ENCODE measurements around the gene GNAQ.
A peak's percentile ranks its signal among the peaks of the same experiment; 100 is the strongest.
"Not testable (repeated sequence)": the region's sequence is repeated elsewhere in the genome, so short reads cannot be mapped to it uniquely, and the experiment has no call there.

GNAQ gene

DNA sequence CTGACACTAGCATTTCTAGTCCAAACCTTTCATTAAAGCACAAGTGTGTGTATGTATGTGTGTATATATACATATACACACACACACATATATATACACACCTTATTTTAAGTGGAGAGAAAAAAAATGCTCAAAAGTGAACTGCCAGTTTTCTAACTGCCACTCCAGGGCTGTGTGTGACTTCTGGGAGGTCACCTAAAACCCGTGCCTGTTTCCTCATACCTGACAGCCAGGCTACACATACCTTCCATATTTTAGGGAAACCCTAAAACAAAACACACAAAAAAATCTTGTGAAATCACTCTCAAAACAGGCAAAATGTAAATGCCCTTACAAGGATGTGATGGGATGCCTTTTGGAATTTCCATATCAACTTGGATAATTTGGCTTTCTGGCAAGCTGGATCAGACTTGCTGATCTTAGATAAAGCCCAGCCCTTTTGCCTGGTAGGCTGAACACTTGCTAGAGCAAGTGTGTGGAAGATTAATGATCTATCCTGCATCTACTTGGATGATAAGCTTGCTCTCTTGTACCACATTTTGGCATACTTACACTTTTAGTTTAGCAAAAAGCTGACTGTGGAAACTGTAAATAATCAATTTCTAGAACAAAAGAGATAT lies 127.8 kb downstream of the GNAQ start:
- DNase-seq (ENCODE audit: low spot score) = no peak

DNA sequence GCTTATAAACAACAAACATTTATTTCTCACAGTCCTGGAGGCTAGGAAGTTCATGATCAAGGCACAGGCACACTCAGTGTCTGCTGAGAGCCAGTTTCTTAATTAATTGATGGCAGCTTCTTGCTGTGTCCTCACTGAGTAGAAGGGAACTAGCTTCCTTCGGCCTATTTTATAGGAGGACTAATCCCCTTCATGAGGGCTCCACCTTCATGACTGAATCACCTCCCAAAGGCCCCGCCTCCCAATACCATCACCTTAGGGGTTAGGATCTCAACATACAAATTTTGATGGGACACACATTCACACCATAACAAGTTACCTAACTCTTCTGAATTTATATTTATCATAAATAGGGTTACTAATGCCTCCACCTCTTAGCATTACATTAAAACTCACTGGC lies 129.8 kb downstream of the GNAQ start:
- DNase-seq (ENCODE audit: low spot score) = no peak

DNA sequence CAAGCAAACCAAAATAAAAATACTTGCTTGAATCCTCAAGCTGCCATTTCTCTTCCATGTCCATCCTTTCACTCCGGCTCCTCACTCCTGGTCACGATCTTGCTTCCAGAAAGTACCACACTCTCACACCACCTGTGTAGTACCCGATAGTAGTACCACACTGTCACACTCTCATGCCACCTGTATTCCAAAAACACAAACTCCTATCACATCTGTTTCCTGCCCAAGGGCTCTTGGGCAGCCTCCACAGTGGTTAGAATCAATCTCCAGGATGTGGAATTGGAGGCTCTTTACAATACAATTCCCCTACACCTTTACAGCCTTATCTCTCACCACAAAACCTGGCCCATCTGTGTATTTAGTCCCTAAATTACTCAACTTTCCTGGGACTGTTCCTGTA lies 130.6 kb downstream of the GNAQ start:
- DNase-seq (ENCODE audit: low spot score) = no peak

DNA sequence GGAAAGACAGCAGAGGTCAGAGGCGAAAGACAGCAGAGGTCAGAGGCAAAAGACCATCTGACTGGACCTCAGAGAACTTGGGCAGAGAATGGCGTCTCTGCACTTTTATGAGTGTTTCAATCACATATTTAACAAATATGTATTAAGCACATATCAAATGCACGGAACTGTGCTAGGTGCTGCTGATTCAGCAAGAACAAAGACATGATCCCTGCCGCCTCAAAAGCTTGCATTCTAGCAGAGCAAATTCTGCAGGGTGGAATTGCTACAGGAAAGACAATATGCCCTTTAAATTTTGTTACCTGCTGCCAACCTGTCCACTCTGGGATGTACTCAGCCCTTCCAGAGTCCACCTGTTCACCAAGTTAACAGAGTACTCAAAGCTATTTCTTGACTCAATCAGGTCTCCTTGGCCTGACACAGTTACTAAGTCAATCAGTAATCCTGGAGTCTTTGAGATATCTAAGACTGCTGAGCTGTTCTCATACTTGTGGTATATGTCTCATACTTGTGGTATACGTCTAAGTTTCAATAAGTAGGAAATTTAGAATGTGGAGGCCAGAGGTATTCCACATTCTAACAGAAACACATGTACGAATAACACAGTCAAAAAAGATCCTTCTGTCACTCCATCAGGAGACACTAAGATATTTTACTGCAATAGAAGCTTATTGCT lies 131.8 kb downstream of the GNAQ start:
- no peak for DNase-seq (ENCODE audit: low spot score)

DNA sequence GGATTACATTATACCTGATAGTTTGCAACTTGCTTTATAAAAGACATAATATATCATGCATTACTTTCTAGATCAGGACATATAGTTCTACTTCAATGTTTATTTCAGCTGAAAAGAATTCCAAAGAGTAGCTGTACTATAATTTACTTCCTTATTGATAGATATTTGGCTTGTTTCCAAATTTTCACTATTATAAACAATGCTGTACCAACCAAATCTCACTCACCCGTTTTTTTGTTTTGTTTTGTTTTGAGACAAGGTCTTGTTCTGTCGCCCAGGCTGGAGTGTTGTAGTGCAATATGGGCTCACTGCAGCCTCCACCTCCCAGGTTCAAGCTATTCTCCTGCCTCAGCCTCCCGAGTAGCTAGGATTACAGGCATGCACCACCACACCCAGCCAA lies 132.7 kb downstream of the GNAQ start:
- DNase-seq (ENCODE audit: low spot score) = no peak

DNA sequence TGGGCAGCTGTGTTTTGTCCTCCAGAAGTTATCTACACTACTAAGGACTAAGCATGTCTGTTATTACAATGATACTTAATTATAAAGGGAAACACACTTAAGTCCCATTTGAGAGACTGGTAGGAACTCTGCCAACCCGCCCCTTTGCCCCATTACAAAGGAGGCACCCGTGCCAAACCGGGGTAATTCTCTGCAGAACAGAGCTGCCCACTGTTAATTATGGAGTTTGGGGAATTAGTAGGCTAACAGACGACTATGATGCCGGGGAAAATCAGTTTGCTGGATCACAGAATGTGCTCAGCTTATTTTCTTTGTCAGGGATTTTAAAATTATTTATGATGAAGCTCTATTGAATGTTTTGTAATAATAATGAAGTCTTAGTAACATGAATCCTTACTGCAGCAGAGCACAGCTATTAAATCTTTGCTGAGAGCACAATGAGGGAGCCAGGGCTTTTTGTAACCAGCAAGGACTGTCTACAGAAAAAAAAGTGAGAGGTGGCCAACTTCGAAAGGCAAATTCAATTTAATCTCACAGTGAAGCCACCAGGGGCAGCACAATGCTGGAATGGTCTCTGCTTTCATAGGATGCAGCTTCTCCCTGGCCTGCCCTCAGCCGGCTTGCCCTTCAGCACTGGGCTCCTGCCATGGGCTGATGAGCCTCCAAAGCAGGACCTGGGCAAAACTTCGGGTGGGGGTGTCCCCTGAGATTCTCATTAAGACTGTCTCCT lies 134.5 kb downstream of the GNAQ start:
- no peak for DNase-seq (ENCODE audit: low spot score)

DNA sequence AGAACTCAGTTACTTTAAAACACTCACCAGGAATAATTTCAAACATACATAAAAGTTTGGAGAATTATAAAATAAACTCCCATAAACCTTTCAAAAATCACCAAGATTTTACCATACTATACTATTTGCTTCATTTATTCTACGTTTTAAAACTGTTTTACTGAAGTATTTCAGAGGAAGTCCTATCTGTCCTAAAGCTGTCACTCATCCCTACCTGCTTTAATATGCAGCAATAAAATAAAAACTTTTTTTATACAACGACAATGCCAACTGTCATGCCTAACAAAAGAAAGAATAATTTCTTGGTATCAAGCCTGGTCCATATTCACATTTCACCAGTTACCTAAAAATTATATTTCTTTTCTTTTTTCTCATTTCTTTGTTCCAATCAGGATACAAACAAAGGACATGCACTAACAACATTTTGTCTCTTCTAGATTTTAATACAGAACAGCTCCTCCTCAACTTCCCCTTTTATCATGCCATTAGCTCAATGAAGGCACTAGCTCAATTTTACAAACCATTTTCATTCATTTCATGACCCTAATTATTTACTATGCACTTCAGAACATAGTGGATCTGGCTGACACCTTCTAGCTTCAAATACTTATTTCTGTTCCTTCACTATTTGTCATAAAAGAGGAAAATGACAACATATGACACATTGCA lies 135.2 kb downstream of the GNAQ start:
- no peak for DNase-seq (ENCODE audit: low spot score)

DNA sequence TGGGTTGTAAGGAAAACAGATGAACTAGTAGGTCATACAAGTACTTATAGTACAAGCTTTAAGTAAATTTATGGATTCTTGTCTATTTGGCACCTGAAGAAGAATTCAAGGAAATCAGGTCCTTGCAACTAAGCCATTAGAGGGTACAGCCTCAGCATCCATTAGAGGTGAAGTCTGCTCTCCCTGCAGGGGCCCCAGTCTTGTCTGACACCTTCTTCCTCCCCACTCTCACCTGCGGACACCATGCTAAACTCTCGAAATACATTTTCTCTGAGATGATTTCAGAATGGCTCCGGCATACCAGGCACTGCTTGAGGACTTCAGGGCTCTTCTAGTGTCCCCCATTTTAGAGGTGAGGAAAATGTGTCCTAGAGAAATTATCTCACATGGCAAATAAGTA lies 137.9 kb downstream of the GNAQ start:
- no peak for DNase-seq (ENCODE audit: low spot score)

DNA sequence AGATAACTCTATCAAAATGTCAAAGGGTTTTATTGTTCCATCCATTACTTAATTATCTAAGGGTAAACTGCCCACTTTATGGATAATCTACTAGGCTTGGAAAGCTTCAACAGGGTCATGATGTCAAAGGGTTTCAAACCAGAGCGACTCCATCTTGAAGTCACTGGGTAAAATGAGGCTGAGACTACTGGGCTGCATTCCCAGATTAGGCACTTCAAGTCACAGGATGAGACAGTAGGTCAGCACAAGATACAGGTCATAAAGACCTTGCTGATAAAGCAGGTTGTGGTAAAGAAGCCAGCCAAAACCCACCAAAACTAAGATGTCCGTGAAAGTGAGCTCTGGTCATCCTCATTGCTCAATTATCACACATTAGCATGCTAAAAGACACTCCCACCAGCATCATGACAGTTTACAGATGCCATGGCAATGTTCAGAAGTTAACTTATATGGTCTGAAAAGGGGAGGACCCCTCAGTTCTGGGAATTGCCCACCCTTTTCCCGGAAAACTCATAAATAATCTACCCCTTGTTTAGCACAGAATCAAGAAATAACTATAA lies 138.6 kb downstream of the GNAQ start:
- DNase-seq (ENCODE audit: low spot score) = no peak

DNA sequence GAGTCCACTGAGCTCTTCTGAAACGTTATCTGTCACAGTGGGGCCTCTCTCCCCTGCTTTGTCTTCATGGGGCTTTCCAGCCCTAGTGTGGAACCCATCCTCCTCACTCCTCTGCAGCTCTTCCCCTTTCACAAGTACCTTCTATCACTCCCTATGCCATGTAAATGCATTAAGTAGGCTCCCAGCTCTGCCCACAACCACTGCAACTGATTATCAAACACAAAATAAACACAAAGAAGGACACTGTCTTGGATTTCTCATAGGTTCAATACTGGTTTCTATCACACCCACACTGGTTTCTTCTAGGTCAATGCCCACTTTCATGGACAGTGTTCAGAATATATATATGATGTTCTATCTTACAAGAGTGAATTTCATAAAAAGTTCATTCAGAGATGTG lies 139.4 kb downstream of the GNAQ start:
- peak; percentile 81 for DNase-seq (ENCODE audit: low spot score)

DNA sequence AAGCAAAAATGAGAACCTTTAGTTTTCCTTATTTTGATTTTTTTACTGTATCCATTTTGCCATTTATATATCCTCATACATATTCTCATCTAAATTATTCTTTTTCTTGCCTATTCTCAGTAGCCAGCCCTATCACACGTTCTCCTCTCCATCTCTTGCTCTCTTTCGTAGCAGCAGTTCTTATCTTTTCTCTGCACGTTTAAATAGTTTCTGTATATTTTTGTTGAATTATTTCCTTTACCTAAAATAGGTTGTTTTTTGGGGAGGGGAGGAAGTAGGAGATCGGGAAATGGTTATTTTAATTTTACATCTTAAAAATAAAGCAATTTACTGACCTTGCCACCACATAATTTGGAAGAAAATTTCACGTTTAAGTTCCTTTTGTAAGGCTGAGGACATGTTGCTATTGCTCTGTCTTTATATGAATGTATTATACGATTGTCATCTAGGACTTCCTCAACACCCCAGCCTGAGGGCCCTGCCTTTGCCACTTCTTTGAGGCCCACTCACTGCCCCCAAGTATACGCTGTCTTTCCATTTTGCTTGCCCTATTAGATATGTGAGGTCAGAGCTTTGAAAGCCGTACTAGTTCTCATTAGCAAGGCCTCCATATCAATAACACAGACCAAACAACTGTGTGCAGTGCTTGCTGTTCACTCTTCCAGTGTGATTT lies 140.3 kb downstream of the GNAQ start:
- no peak for DNase-seq (ENCODE audit: low spot score)

DNA sequence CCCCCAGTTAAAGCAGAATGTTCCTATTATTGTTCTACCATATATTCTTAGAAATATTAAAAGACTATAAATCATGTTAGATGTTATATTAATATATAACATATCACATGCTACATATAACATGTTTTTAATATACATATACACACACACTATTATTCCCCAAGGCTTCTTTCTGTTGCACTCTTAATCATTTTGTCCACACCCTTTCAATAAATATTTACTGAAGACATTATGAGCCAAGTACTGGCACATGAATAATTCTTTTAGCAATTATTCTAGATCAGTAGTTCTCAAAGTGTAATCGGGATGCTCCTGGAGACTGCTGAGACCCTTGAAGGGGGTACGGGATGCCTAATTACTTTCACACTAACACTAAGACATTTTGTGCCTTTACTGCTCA lies 143.9 kb downstream of the GNAQ start:
- DNase-seq (ENCODE audit: low spot score) = no peak

DNA sequence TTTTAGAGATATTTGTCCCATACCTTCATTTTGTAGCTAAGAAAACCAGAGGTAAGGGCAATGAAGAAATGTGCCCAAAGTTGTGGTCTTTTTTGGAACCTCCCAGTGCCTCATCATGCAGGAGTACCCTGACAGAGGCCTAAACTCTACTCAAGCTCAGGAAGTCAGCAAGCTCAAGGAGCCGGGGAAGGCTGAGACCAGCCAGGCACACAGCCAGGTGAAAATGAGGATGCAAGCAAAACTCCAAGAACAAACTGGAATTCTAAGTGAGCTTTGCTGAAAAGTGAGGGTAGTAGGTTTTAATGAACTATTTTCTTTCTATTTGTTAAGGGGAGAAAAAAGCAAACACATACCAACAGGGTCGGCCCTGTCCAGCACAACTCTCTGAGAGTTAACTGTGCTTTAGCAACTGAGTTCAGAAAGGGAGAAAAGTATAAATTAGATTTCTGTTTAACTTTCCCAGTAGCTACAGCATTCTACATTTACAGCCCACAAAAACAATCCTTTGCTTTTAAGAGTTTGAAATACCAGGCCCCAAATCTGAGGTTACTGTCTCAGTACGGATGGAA lies 146.4 kb downstream of the GNAQ start:
- no peak for DNase-seq (ENCODE audit: low spot score)

DNA sequence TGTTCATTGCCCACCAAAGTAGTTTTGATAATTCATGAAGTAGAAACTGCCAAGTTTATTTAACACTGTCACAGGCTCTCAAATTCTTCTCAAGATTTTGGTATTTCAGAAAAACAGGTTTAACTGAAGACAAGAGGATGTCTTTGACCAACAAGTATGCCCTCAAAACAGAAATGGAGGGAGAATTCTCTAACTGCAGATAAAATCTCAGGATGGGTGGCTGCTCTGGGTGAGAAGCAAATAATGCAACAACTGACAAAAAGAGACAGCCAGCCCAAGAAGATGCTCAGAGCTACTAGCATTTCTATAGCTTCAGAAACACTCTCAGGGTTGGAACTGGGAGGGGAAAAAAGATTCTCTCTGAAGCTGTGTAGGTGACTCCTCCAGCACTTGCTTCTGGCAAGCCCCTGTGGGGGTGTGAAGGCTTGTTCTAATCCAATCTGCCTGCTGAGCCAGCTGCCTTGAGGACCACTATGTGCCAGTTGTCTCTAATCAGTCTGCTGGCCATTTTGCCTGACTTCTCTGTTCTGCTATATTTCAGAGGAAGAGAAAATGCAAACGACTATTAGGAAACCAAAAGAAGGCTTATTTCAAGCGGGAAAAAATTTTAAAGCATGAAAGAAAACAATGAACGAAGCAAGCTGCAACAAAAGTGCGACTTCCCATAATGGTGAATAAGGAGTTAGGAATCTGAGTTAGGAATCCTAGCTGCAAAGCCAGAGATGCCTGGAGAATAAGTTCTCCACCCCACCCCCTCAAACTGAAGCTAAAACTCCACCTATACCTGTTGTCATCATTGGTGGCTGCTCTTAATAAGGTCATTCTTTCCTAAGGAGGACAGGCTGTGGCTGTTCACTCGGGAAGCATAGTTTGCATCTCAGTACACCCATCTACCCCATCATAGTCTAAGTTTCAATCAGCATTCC lies 147.5 kb downstream of the GNAQ start:
- DNase-seq (ENCODE audit: low spot score) = no peak

DNA sequence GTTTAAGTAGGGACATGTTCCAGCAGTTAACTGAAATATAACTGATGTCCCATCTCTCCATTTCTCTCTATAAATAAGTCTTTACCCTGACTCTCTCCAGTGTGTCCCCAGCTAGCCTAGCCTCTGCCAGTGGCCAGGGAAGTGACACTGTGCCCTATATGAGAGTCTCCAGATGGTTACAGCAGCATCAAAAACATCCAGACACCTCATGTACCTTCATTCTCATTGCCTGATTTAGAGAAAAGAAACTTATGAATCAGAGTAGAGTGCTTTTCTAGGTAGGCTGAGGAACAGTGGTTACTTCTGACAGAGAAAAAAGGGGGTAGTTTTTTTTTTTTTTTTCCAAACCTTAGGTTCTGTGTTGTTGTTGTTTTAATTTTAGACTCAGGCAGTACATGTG lies 148.5 kb downstream of the GNAQ start:
- DNase-seq (ENCODE audit: low spot score) = no peak

DNA sequence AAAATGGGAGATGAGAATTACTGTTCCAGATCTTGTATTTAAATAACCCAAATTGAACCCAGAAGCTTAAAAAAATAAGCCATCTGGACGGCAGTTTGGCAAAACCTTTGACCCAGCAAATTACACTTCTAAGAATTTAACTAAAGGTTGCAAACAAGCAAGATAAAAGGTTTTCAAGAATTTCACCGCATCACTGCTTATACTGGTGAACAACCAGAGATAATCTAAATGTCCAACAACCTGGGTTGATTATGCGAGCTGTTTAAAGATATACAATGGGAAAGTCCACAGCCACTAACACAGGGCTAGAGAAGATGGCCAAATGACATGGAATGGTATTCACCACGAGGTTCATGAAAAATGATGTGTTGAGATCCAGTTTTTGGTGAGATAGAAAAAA lies 149.3 kb downstream of the GNAQ start:
- no peak for DNase-seq (ENCODE audit: low spot score)

DNA sequence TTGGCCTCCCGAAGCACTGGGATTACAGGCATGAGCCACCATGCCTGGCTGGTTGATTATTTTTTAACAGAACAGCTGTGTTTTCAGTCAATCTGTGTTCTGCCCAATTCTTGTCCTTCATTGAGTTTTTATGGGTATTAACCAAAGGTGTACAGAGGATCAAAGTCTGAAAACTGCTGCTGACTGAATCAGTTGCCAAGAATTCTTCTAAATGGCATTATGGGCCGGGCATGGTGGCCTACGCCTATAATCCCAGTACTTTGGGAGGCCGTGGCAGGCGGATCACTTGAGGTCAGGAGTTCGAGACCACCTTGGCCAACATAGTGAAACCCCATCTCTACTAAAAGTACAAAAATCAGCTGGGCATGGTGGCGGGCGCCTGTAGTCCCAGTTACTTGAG lies 150.0 kb downstream of the GNAQ start:
- DNase-seq (ENCODE audit: low spot score) = not testable (repeated sequence)

DNA sequence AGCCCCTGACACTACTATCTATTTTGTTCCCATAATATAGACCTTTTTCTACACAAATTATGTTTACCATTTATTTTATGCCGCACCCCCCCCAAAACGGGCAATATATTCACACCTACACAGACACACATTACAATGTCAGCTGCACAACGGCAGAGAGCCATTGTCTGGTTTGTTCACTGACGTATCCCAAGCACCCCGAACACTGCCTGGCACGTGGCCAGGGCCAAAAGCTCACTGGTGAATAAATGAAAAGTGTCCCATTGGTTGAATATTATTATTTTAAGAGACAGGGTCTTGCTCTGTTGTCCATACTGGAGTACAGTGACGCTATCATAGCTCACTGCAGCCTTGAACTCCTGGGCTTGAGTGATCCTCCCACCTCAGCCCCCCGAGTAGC lies 150.5 kb downstream of the GNAQ start:
- DNase-seq (ENCODE audit: low spot score) = no peak

DNA sequence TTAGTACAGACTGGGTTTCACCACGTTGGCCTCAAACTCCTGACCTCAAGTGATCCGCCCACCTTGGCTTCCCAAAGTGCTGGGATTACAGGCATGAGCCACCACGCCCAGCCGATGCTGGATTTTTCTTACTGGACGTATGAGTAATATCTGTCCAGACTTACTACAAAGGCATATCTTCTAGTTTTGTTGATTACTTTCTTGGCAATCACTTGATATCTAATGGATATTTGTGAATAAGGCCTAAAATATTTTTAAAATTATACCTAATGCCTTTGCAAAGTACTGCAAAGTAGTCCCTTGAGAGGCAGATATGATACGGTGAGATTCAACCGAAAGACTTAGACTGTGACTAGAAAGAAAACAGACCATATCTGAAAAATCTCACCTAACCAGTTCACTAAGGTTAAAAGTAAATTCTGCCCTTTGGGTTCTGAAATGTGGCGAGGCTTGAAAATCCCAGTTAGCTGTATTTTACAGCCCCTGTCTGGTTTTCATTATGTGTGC lies 152.1 kb downstream of the GNAQ start:
- no peak for DNase-seq (ENCODE audit: low spot score)

DNA sequence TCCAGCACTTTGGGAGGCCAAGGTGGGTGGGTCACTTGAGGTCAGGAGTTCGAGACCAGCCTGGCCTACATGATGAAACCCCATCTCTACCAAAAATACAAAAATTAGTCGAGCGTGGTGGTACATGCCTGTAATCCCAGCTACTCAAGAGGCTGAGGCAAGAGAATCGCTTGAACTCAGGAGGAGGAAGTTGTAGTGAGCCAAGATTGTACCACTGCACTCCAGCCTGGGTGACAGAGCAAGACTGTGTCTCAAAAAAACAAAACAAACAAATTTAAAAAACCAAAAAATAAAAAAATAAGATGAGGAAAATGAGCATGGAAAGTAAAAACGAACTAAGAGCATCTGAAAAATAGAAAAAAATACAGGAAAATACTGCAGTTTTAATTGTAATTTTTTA lies 152.8 kb downstream of the GNAQ start:
- not testable (repeated sequence) for DNase-seq (ENCODE audit: low spot score)
